Mesenchymal stem cell (in vitro differentiated cells and primary cell): ENCODE results near the gene TLX2.
A peak's percentile ranks its signal among the peaks of the same experiment; 100 is the strongest.
"Not testable (repeated sequence)": the region's sequence is repeated elsewhere in the genome, so short reads cannot be mapped to it uniquely, and the experiment has no call there.

Experiments used
- DNase-seq: peaks from one replicate; pipeline ENCODE4 v3.0.0-alpha.2; 2013
- H2AFZ ChIP-seq: one replicate; pipeline ENCODE4 v1.6.1; 2013; ENCODE audit warnings: low read depth, mild to moderate bottlenecking, control low read depth, inconsistent platforms, low read length, moderate library complexity
- H2AK5ac ChIP-seq: 2 replicates; pipeline ENCODE4 v1.6.1; 2013; ENCODE audit warnings: low read length, moderate library complexity, mild to moderate bottlenecking, inconsistent platforms; ENCODE audit not compliant: severe bottlenecking
- H2BK120ac ChIP-seq: one replicate; pipeline ENCODE4 v1.6.1; 2013; ENCODE audit warnings: low read depth, mild to moderate bottlenecking, inconsistent platforms, low read length, moderate library complexity
- H2BK12ac ChIP-seq, 2 experiments: one replicate each; pipeline ENCODE4 v1.6.1; 2013; ENCODE audit warnings: inconsistent platforms in 2 of 2, low read length in 2 of 2, mild to moderate bottlenecking in 2 of 2, moderate library complexity in 2 of 2, control low read depth in 1 of 2
- H2BK15ac ChIP-seq: one replicate; pipeline ENCODE4 v1.6.1; 2013; ENCODE audit warnings: mild to moderate bottlenecking, low read depth, inconsistent platforms; ENCODE audit not compliant: poor library complexity, severe bottlenecking
- H2BK5ac ChIP-seq: 2 replicates; pipeline ENCODE4 v1.6.1; 2013; ENCODE audit warnings: low read depth, mild to moderate bottlenecking, low read length, control low read depth, inconsistent platforms; ENCODE audit not compliant: poor library complexity, severe bottlenecking
- H3K14ac ChIP-seq, 2 experiments: one replicate each; pipeline ENCODE4 v1.6.1; 2013; ENCODE audit warnings: inconsistent platforms in 2 of 2, low read length in 2 of 2, control low read depth in 1 of 2, mild to moderate bottlenecking in 1 of 2, moderate library complexity in 1 of 2
- H3K18ac ChIP-seq, 2 experiments: one replicate each; pipeline ENCODE4 v1.6.1; 2013; ENCODE audit warnings: inconsistent platforms in 2 of 2, low read length in 2 of 2, control low read depth in 1 of 2, low read depth in 1 of 2, mild to moderate bottlenecking in 1 of 2
- H3K23ac ChIP-seq, 2 experiments: one replicate each; pipeline ENCODE4 v1.6.1; 2013; ENCODE audit warnings: inconsistent platforms in 2 of 2, low read length in 2 of 2, mild to moderate bottlenecking in 2 of 2, moderate library complexity in 2 of 2, control low read depth in 1 of 2
- H3K27ac ChIP-seq: 2 replicates; pipeline ENCODE4 v1.5.1; 2013; ENCODE audit warnings: mild to moderate bottlenecking, moderate library complexity, low read length, control low read depth, inconsistent platforms; ENCODE audit not compliant: poor library complexity, severe bottlenecking
- H3K27me3 ChIP-seq, 2 experiments: 2 replicates each; pipeline versions ENCODE4 v1.6.1 to v1.7.0; 2013; ENCODE audit warnings: low read length in 2 of 2, mild to moderate bottlenecking in 2 of 2, moderate library complexity in 2 of 2, control low read depth in 1 of 2, inconsistent platforms in 1 of 2; ENCODE audit not compliant: control insufficient read depth in 1 of 2, insufficient read depth in 1 of 2
- H3K36me3 ChIP-seq, 2 experiments: 2 replicates each; pipeline versions ENCODE4 v1.6.1 to v1.7.0; 2013; ENCODE audit warnings: low read length in 2 of 2, control low read depth in 1 of 2, inconsistent platforms in 1 of 2, low read depth in 1 of 2, mild to moderate bottlenecking in 1 of 2; ENCODE audit not compliant: insufficient read depth in 2 of 2, control insufficient read depth in 1 of 2
- H3K4ac ChIP-seq, 2 experiments: one replicate each; pipeline ENCODE4 v1.6.1; 2013; ENCODE audit warnings: inconsistent platforms in 2 of 2, low read length in 2 of 2, mild to moderate bottlenecking in 2 of 2, moderate library complexity in 2 of 2, control low read depth in 1 of 2, low read depth in 1 of 2
- H3K4me1 ChIP-seq: 2 replicates; pipeline ENCODE4 v1.6.1; 2013; ENCODE audit warnings: low read depth, low read length, control low read depth; ENCODE audit not compliant: control insufficient read depth, insufficient read depth
- H3K4me2 ChIP-seq: 2 replicates; pipeline ENCODE4 v1.6.1; 2013; ENCODE audit warnings: low read length, mild to moderate bottlenecking, inconsistent platforms; ENCODE audit not compliant: poor library complexity, severe bottlenecking
- H3K4me3 ChIP-seq, 2 experiments: 2 replicates each; pipeline versions ENCODE4 v1.5.1 to v1.7.0; 2013; ENCODE audit warnings: low read length in 2 of 2, mild to moderate bottlenecking in 2 of 2, control low read depth in 1 of 2, low read depth in 1 of 2; ENCODE audit not compliant: insufficient read depth in 1 of 2
- H3K79me1 ChIP-seq: replicated peaks from 2 replicates; pipeline ENCODE4 v1.6.1; 2013; ENCODE audit warnings: mild to moderate bottlenecking, control low read depth, low read length, inconsistent platforms; ENCODE audit not compliant: poor library complexity, severe bottlenecking
- H3K9ac ChIP-seq: 2 replicates; pipeline ENCODE4 v1.7.0; 2013; ENCODE audit warnings: mild to moderate bottlenecking, low read length, moderate library complexity
- H3K9me3 ChIP-seq: 2 replicates; pipeline ENCODE4 v1.7.0; 2013; ENCODE audit warnings: mild to moderate bottlenecking, low read length; ENCODE audit not compliant: control insufficient read depth
- H4K8ac ChIP-seq: one replicate; pipeline ENCODE4 v1.6.1; 2013; ENCODE audit warnings: inconsistent platforms, mild to moderate bottlenecking, low read length, moderate library complexity
- H4K91ac ChIP-seq: one replicate; pipeline ENCODE4 v1.6.1; 2013; ENCODE audit warnings: mild to moderate bottlenecking, low read length, inconsistent platforms
- WGBS: methylation state at CpG from one replicate; pipeline ENCODE4 v1.1.7; 2013; ENCODE audit warnings: mixed read lengths; 5-methylcytosine and 5-hydroxymethylcytosine counted together

TLX2 gene

GRCh38 chr2:74483675-74484164 lies 30.5 kb upstream of the TLX2 start:
- not testable (repeated sequence) for H2AK5ac ChIP-seq, H2BK12ac ChIP-seq, DNase-seq, H3K14ac ChIP-seq, H2BK15ac ChIP-seq, H4K8ac ChIP-seq, H3K27me3 ChIP-seq, H2AFZ ChIP-seq, H2BK120ac ChIP-seq, H3K23ac ChIP-seq, H3K27ac ChIP-seq, H3K18ac ChIP-seq, H2BK5ac ChIP-seq, H4K91ac ChIP-seq, H3K4ac ChIP-seq, H3K9me3 ChIP-seq
- H3K4me2 ChIP-seq, result peak overlapping the region; percentile 98
- WGBS, result 89% methylated on average over 19 of the region's 19 CpGs
- H3K79me1 ChIP-seq, result peaks cover 28% of the 10 kb centered on the region
- peak overlapping the region; percentile 82 to 93 for H3K4me3 ChIP-seq
- H3K36me3 ChIP-seq, result peaks cover 14 to 51% of the 10 kb centered on the region in 2 experiments
- H3K4me1 ChIP-seq, result peaks cover 18% of the 10 kb centered on the region
- H3K9ac ChIP-seq, result peak overlapping the region; percentile 94

- no peak overlapping the region for H3K14ac ChIP-seq
- no peak overlapping the region for H3K9ac ChIP-seq
- H2BK5ac ChIP-seq, result no peak overlapping the region
- H3K27ac ChIP-seq, result no peak overlapping the region
- no peak overlapping the region for H2AFZ ChIP-seq
- no peak overlapping the region for H3K4me2 ChIP-seq
- H2BK12ac ChIP-seq, result no peak overlapping the region
- H3K18ac ChIP-seq, result no peak overlapping the region
- no peak for DNase-seq
- H4K91ac ChIP-seq, result no peak overlapping the region
- peaks cover 12% of the 10 kb centered on the region for H3K4me1 ChIP-seq
- WGBS, result 100% methylated on average over 2 of the region's 2 CpGs
- H3K9me3 ChIP-seq, result no peaks in the 10 kb centered on the region
- no peak overlapping the region for H2BK120ac ChIP-seq
- no peak overlapping the region for H3K23ac ChIP-seq
- H3K27me3 ChIP-seq, result no peaks in the 10 kb centered on the region
- peaks cover 21% of the 10 kb centered on the region for H3K79me1 ChIP-seq
- peaks cover 26 to 50% of the 10 kb centered on the region in 2 experiments for H3K36me3 ChIP-seq
- H2BK15ac ChIP-seq, result no peak overlapping the region
- H3K4ac ChIP-seq, result no peak overlapping the region
- no peak overlapping the region for H4K8ac ChIP-seq
- no peak overlapping the region for H3K4me3 ChIP-seq
- no peak overlapping the region for H2AK5ac ChIP-seq
Measured at GRCh38 chr2:74486141-74486540, 28.1 kb upstream of the TLX2 start.

GRCh38 chr2:74488643-74489481 lies 25.4 kb upstream of the TLX2 start:
- Histone ChIP-seq H3K36me3 (peaks cover 50 to 75% of the 10 kb centered on the region in 2 experiments), H3K9me3 (no peaks in the 10 kb centered on the region), H4K8ac (no peak overlapping the region), H2BK5ac (no peak overlapping the region), H3K4me2 (no peak overlapping the region), H3K18ac (no peak overlapping the region), H2BK120ac (no peak overlapping the region), H3K27ac (no peak overlapping the region), H3K4me3 (no peak overlapping the region), H2BK15ac (no peak overlapping the region), H3K4ac (no peak overlapping the region), H3K79me1 (peaks cover 15% of the 10 kb centered on the region), H4K91ac (no peak overlapping the region), H3K9ac (peak overlapping the region; percentile 55), H3K14ac (no peak overlapping the region), H3K23ac (no peak overlapping the region), H3K27me3 (no peaks in the 10 kb centered on the region), H2AFZ (no peak overlapping the region), H2AK5ac (no peak overlapping the region), H2BK12ac (no peak overlapping the region), H3K4me1 (no peaks in the 10 kb centered on the region)
- 90% methylated on average over 8 of the region's 9 CpGs for WGBS
- DNase-seq, result no peak

- no peak overlapping the region for H3K4me3 ChIP-seq
Measured at GRCh38 chr2:74489906-74490305, 24.3 kb upstream of the TLX2 start.

More at GRCh38 chr2:74489906-74490305, 24.3 kb upstream of the TLX2 start:
- Histone ChIP-seq H3K9me3 (no peaks in the 10 kb centered on the region), H3K23ac (no peak overlapping the region), H3K27me3 (no peaks in the 10 kb centered on the region), H2BK5ac (no peak overlapping the region), H3K36me3 (peaks cover 50 to 83% of the 10 kb centered on the region in 2 experiments), H3K14ac (no peak overlapping the region), H4K91ac (no peak overlapping the region), H3K9ac (no peak overlapping the region), H3K79me1 (peaks cover 15% of the 10 kb centered on the region), H2AK5ac (no peak overlapping the region), H3K18ac (no peak overlapping the region), H3K4me1 (no peaks in the 10 kb centered on the region), H2BK15ac (no peak overlapping the region), H2BK120ac (no peak overlapping the region), H4K8ac (no peak overlapping the region), H2AFZ (no peak overlapping the region), H3K27ac (no peak overlapping the region), H2BK12ac (no peak overlapping the region), H3K4me2 (no peak overlapping the region), H3K4ac (no peak overlapping the region)
- no peak for DNase-seq
- WGBS, result 97% methylated on average over 9 of the region's 9 CpGs
